ENCODE results near the gene PRF1.

DNA sequence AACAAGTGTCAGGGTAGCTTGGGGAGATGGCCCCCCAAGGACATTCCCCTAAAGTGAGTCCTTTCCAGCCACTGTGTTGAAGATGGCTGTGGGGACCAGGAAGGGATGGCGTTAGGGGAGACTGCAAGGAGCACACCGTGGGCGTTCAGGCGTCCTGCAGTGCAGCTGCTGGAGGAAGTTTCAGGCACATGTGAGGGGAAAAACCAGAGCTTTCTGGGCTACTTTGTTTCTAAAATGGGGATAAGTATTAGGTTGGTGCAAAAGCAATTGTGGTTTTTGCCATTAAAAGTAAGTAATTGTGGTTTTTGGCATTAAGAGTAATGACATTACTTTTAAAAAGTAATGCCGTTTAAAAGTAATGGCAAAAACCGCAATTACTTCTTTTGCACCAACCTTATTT lies 14.3 kb downstream of the PRF1 start:
- TF ChIP-seq POLR2A (IDR thresholded peaks at IDR 0.05) (no peak), EP300 (IDR thresholded peaks at IDR 0.05) (no peak)
- TF ChIP-seq, protein P1, sequence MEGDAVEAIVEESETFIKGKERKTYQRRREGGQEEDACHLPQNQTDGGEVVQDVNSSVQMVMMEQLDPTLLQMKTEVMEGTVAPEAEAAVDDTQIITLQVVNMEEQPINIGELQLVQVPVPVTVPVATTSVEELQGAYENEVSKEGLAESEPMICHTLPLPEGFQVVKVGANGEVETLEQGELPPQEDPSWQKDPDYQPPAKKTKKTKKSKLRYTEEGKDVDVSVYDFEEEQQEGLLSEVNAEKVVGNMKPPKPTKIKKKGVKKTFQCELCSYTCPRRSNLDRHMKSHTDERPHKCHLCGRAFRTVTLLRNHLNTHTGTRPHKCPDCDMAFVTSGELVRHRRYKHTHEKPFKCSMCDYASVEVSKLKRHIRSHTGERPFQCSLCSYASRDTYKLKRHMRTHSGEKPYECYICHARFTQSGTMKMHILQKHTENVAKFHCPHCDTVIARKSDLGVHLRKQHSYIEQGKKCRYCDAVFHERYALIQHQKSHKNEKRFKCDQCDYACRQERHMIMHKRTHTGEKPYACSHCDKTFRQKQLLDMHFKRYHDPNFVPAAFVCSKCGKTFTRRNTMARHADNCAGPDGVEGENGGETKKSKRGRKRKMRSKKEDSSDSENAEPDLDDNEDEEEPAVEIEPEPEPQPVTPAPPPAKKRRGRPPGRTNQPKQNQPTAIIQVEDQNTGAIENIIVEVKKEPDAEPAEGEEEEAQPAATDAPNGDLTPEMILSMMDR (IDR thresholded peaks at IDR 0.05): no peak
